Endothelial cell (in vitro differentiated cells): ENCODE measurements around the gene ADCY9. TPM values are rescaled to one million over a fixed set of nuclear protein-coding genes. Genes with fewer than 3 reads are reported as not detected.

ENCODE experiments used
- DNase-seq: peaks from one replicate; pipeline ENCODE4 v3.0.0; 2021; ENCODE audit warnings: low spot score
- H3K27ac Mint-ChIP-seq: one replicate; pipeline ENCODE4 v1.8.0; 2021; ENCODE audit warnings: mixed read lengths, inconsistent platforms; ENCODE audit not compliant: unreplicated experiment
- H3K27me3 Mint-ChIP-seq: one replicate; pipeline ENCODE4 v1.8.0; 2021; ENCODE audit warnings: mild to moderate bottlenecking, moderate library complexity, mixed read lengths, inconsistent platforms; ENCODE audit not compliant: unreplicated experiment
- H3K36me3 Mint-ChIP-seq: one replicate; pipeline ENCODE4 v1.8.0; 2021; ENCODE audit warnings: mild to moderate bottlenecking, low read depth, mixed read lengths, inconsistent platforms; ENCODE audit not compliant: unreplicated experiment
- H3K4me1 Mint-ChIP-seq: one replicate; pipeline ENCODE4 v1.8.0; 2021; ENCODE audit warnings: mild to moderate bottlenecking, mixed read lengths, inconsistent platforms; ENCODE audit not compliant: unreplicated experiment
- H3K4me3 Mint-ChIP-seq: one replicate; pipeline ENCODE4 v1.8.0; 2021; ENCODE audit warnings: mild to moderate bottlenecking, mixed read lengths, inconsistent platforms; ENCODE audit not compliant: unreplicated experiment
- H3K9me3 Mint-ChIP-seq: one replicate; pipeline ENCODE4 v1.8.0; 2021; ENCODE audit warnings: mixed read lengths, inconsistent platforms; ENCODE audit not compliant: unreplicated experiment
- total RNA-seq: library from RNA; stranded (reverse); fragmentation: NEBNext Ultra II Directional; extraction: Animal tissue kit (Norgen Biotek cat#: 25700); gene quantifications from one replicate; pipeline ENCODE4 v1.2.1, GENCODE V29; 2021; ENCODE audit not compliant: unreplicated experiment
- TF ChIP-seq, protein P1 (sequence below): fragments of 200-600 bp; sonication (generic); IDR thresholded peaks from one replicate; pipeline ENCODE4 v1.5.0; 2021; ENCODE audit warnings: antibody characterized with exemption; ENCODE audit not compliant: unreplicated experiment

The ADCY9 gene
- total RNA-seq, 1 donor from 2014 or later, result 3.3 TPM

DNA sequence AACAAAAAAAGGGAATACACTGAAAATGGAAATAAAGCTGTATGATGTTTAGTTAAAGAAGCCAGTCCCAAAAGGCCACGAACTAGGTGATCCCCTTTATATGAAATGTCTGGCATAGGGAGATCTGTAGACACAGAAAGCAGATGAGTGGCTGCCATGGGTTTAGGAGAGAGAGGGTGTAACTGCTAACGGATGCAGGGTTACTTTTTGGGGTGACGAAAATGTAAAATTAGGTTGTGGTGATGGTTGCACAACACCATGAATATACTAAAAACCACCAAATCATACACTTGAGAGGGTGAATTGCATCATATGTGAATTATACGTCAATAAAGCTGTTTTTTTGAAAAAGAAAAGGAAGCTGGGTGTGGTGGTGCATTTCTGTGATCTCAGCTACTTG lies 99.6 kb downstream of the ADCY9 start:
- Mint-ChIP-seq H3K27me3 (peaks cover 2% of the 10 kb centered on the region), H3K4me3 (no peak overlapping the region), H3K36me3 (no peaks in the 10 kb centered on the region), H3K27ac (no peak overlapping the region), H3K4me1 (no peaks in the 10 kb centered on the region), H3K9me3 (no peaks in the 10 kb centered on the region)
- TF ChIP-seq, protein P1, sequence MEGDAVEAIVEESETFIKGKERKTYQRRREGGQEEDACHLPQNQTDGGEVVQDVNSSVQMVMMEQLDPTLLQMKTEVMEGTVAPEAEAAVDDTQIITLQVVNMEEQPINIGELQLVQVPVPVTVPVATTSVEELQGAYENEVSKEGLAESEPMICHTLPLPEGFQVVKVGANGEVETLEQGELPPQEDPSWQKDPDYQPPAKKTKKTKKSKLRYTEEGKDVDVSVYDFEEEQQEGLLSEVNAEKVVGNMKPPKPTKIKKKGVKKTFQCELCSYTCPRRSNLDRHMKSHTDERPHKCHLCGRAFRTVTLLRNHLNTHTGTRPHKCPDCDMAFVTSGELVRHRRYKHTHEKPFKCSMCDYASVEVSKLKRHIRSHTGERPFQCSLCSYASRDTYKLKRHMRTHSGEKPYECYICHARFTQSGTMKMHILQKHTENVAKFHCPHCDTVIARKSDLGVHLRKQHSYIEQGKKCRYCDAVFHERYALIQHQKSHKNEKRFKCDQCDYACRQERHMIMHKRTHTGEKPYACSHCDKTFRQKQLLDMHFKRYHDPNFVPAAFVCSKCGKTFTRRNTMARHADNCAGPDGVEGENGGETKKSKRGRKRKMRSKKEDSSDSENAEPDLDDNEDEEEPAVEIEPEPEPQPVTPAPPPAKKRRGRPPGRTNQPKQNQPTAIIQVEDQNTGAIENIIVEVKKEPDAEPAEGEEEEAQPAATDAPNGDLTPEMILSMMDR, result no peak
- no peak for DNase-seq

DNA sequence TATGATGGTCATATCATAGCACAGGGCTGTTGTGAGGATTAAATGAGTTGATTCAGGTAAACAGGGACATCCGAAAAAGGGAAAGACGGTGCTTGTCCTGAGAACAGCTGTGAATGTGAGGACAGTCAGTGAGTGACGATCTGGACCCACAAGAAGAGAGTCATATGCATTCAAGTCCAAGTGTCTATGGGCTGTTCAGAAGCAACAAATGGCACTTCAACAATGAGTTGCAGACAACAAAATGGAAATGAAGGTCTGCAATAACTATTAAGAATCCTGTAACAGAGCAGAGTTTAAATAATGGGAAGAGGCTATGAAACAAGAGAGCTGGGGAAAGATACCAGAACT lies 100.3 kb downstream of the ADCY9 start:
- no peak overlapping the region for H3K27ac Mint-ChIP-seq
- H3K36me3 Mint-ChIP-seq, result no peaks in the 10 kb centered on the region
- H3K4me3 Mint-ChIP-seq, result no peak overlapping the region
- H3K27me3 Mint-ChIP-seq, result peaks cover 2% of the 10 kb centered on the region
- no peaks in the 10 kb centered on the region for H3K4me1 Mint-ChIP-seq
- no peak for DNase-seq
- TF ChIP-seq, protein P1, result no peak
- H3K9me3 Mint-ChIP-seq, result no peaks in the 10 kb centered on the region

DNA sequence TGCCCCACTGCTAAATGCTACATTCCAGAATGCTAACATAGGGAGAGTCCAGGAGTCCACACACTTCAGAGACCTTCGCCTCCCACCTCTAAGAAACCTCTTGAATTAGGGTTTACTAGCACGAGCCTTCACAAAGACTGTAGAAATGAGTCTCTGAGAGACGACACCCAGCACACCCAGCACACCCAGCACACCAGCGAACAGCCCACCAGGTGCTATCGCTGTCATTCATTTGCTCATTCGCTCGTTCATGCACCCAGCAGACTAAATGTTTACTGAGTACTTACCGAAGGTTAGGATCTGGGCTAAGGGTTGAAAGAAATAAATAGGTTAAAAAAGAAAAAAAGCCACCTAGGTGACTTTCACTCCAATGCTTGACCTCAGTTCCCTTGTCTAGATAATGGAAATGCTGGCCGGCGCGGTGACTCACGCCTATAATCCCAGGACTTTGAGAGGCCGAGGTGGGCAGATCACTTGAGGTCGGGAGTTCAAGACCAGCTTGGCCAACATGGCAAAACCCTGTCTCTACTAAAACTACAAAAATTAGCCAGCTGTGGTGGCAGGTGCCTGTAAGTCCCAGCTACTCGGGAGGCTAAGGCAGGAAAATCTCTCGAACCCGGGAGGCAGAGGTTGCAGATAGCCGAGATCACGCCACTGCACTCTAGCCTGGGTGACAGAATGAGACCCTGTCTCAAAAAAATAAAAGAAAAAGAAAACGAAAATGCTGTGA lies 100.8 kb downstream of the ADCY9 start:
- Mint-ChIP-seq H3K9me3 (no peaks in the 10 kb centered on the region), H3K4me3 (no peak overlapping the region), H3K27me3 (peaks cover 2% of the 10 kb centered on the region), H3K36me3 (no peaks in the 10 kb centered on the region), H3K27ac (no peak overlapping the region), H3K4me1 (peaks cover 2% of the 10 kb centered on the region)
- no peak for DNase-seq
- TF ChIP-seq, protein P1, result no peak

DNA sequence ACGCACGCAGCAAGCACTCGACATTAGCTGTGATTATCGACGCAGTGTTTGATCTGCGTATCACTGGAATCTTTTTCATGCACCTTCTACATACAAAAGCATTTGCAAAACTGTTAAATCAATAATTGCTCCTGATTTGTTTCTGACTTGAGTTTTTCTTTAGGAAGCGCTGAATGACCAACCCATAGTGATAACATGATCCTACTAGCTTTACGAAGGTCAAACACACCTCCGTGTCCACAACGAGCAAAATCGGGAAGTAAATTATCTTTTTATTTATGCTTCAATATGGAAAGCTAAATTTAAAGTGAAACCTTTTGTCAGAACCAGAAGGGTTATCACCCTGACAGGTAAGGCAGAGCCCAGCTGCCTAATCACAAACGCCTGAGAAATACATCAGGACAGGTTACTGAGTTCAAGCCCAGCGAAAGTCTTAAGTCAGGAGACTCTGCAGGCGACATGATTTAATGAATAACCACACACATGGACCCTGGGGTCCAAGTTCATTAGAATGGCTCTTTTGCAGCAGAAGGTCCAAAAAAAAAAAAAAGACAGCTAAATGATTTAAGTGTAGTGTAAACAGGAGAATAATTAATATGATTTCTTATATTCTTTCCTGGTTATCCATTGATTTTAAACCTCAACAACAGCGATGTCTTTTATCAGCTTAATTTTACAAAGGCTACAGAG lies 104.2 kb downstream of the ADCY9 start:
- TF ChIP-seq, protein P1, result no peak
- peaks cover 4% of the 10 kb centered on the region for H3K4me1 Mint-ChIP-seq
- no peaks in the 10 kb centered on the region for H3K9me3 Mint-ChIP-seq
- no peak overlapping the region for H3K4me3 Mint-ChIP-seq
- DNase-seq, result no peak
- no peaks in the 10 kb centered on the region for H3K36me3 Mint-ChIP-seq
- peaks cover 3% of the 10 kb centered on the region for H3K27me3 Mint-ChIP-seq
- no peak overlapping the region for H3K27ac Mint-ChIP-seq
